SKM-1 (cell line): ENCODE measurements around the gene GAL.
"Not testable (repeated sequence)": the region's sequence is repeated elsewhere in the genome, so short reads cannot be mapped to it uniquely, and the experiment has no call there.

ENCODE experiments used
- DNase-seq: peaks from one replicate; lab custom pipeline; 2025; ENCODE audit not compliant: unreplicated experiment; lab: John Stamatoyannopoulos, UW

GAL gene

GRCh38 chr11:68684385-68685356 lies at the start of gene GAL:
Gene GAL, plus strand, starts transcription at chr11:68684544. Its CDS starts 380 bp downstream, at chr11:68684924.
- DNase-seq: no peak

- not testable (repeated sequence) for DNase-seq
These were observed 49.7 kb upstream of the GAL start for GRCh38 chr11:68634606-68635005.

- DNase-seq: not testable (repeated sequence)
These were observed 49.2 kb upstream of the GAL start for GRCh38 chr11:68635172-68635571.

DNA sequence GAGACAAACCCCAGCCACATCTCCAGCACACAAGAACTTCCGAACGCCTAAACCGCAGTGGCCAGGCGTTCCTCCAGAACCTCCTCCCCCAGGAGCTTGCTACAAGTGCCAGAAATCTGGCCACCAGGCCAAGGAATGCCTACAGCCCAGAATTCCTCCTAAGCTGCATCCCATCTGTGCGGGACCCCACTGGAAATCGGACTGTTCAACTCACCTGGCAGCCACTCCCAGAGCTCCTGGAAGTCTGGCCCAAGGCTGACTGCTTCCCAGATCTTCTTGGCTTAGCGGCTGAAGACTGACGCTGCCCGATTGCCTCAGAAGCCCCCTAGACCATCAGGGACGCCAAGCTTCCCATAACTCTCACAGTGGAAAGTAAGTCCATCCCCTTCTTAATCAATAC lies 48.5 kb upstream of the GAL start:
- not testable (repeated sequence) for DNase-seq

GRCh38 chr11:68639322-68639721 lies 45.0 kb upstream of the GAL start:
- not testable (repeated sequence) for DNase-seq

GRCh38 chr11:68641880-68642279 lies 42.5 kb upstream of the GAL start:
- DNase-seq: no peak

GRCh38 chr11:68643585-68643984 lies 40.8 kb upstream of the GAL start:
- no peak for DNase-seq

- no peak for DNase-seq
These were observed 37.5 kb upstream of the GAL start for GRCh38 chr11:68646832-68647231.

- DNase-seq: no peak
These were observed 34.3 kb upstream of the GAL start for GRCh38 chr11:68649851-68650555.

DNA sequence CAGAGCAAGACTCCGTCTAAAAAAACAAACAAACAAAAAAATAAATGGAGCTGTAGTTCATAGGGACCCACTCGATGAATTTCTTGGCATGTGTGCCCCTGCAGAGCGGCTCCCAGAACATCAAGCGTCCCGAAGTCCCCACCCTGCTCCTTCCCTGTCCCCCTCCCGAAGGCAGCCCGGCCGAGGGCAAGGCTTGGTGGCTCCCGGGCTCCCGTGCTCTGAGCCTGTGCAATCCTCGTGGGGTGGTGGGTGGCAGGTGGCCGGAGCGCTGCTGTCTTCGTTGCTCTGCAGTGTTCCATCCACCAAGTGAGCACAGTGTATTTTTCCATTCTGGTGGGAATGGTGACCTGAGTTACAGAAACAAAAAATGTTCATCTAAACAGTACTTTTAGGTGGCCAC lies 33.5 kb upstream of the GAL start:
- DNase-seq: no peak

GRCh38 chr11:68651208-68651984 lies 32.9 kb upstream of the GAL start:
- no peak for DNase-seq

- no peak for DNase-seq
These were observed 32.2 kb upstream of the GAL start for GRCh38 chr11:68651985-68652682.

GRCh38 chr11:68652683-68653156 lies 31.6 kb upstream of the GAL start:
- no peak for DNase-seq

DNA sequence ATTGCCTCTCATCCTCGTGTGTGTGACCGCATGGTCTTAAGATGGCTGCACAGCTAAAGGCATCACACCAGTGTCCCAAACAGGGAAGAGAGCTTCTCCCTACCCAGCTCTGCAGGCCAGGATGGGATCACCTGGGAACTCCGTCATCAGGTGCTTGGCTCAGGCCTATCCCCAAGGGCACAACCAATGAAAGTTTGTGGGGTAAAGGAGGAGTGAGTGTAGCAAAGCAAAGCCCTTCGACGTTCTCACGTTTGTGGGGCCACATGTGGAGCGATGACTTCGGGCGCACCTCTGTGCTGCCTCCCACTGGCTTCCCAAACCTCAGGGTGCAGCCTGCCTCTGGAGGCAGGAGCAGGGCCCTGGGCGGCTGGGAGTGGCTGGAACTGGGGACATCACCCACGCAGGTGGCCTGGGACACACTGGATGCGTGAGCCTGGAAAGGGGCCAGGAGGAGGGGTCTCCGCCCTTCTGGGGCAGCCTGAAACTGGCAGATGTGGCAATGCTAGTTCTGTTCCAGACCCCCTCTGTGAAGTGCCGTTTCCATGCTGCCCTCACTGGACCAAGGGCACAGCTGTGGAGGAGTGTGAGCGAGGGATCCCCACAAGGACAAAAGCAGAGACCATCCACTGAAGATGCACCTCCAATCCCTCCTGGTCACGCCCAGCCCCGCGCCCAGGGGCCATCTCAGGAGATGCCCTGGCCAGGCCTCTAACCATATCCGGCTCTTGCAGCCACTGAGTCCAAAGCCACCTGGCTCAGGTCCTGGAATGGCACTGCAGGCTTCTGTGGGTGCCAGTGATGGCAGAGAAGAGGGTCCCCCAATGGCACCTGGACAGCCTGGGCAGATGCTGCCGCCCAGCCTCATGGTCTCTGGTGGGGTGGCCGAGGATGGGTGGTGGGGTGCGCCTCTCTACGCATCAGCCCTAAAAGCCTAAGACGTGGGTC lies 30.6 kb upstream of the GAL start:
- DNase-seq: no peak

DNA sequence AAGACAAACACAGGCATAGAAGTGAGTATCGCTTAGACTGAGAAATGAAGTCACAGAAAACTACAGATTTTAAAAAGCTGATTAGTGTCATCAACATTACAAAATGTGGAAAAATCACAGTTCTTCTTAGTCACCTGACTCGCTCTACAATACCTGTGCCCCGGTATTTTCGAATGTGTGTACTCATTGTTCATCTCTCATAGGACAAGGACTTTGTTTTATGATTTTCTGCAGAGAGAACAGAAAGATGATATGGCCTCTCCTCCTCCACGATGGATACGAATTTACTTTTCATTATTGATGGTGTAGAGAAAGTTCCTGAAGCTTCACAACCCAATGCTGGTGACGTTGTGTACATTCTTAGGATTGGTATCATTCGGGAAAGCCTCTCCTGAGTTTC lies 29.4 kb upstream of the GAL start:
- no peak for DNase-seq

- no peak for DNase-seq
These were observed 28.9 kb upstream of the GAL start for GRCh38 chr11:68655406-68655805.

DNA sequence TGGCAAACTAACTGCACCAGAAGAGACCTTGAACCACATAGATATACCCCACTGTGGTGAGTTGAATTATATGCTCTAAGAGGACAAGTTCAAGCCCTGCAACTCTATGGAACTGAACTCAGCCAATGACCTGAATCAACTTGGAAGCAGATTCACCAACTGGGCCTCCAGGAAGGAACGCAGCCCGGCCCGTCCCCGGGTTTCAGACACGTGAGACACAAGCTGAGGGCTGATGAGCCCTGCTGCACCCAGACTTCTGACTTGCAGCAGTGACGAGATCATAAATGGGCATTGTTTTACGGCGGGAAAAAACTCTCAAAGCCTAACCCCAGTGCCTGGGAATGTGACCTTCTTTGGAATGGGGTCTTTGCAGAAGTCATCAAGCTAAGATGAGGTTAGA lies 28.5 kb upstream of the GAL start:
- DNase-seq: no peak

- no peak for DNase-seq
These were observed 27.1 kb upstream of the GAL start for GRCh38 chr11:68657021-68657780.

DNA sequence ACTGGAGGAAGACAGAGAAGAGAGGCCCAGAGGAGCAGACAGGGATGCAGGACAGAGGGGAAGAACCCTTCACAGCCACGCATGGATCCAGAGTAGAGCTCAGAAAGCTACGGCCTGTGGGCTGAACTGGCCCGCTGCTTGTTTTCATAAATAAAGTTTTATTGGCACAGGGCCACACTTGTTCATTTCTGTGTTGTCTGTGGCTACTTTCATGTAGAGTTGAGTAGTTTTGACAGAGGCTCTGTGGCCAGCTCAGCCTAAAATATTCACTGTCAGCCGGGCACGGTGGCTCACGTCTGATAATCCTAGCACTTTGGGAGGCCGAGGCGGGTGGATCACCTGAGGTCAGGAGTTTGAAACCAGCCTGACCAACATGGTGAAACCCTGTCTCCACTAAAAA lies 26.2 kb upstream of the GAL start:
- no peak for DNase-seq
